HK-2 (cell line): ENCODE measurements around the gene NOS1AP.

ENCODE experiments used
- DNase-seq: peaks from one replicate; pipeline ENCODE4 v3.0.0-alpha.2; 2018; ENCODE audit not compliant: unreplicated experiment

NOS1AP gene

GRCh38 chr1:162299018-162299417 lies 229.5 kb downstream of the NOS1AP start:
- DNase-seq = no peak

GRCh38 chr1:162300057-162300917 lies 230.8 kb downstream of the NOS1AP start:
- DNase-seq = no peak

- no peak for DNase-seq
These were observed 232.2 kb downstream of the NOS1AP start for GRCh38 chr1:162301696-162302095.

DNA sequence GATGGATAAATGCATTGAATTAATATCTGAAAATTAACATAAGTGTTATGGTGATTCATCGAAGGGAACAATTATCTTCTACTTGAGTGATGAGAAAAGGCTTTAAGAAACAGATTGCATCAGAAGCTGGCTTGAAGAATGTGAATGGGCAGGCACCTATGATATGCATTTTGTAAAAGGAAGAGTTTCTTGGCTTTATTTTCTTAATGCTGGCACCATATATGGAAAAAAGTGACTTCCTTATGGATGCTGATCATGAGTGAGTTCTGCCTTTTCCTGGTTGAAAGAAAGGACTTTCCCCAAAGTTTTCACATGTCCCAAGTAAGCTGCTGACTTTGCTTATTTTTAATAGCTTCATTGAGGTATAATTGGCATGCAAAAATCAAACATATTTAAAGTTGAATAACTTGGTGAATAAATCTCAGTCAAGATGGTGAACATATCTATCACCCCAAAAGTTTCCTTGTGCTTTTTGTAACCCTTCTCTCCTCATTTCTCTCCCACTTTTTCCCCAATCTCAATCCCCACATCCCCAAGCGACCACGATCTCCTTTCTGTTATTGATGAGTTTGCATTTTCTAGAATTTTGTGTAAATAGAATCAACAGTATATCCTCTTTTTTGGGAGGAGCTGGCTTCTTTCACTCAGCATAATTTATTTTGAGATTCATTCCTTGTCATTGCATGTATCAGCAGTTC lies 233.0 kb downstream of the NOS1AP start:
- DNase-seq = no peak

- DNase-seq = no peak
These were observed 233.5 kb downstream of the NOS1AP start for GRCh38 chr1:162303004-162303344.

- no peak for DNase-seq
These were observed 235.2 kb downstream of the NOS1AP start for GRCh38 chr1:162304736-162305135.

GRCh38 chr1:162305969-162306368 lies 236.5 kb downstream of the NOS1AP start:
- DNase-seq = peak; percentile 8

GRCh38 chr1:162310337-162310736 lies 240.8 kb downstream of the NOS1AP start:
- no peak for DNase-seq

- DNase-seq = no peak
These were observed 244.7 kb downstream of the NOS1AP start for GRCh38 chr1:162314206-162314605.

DNA sequence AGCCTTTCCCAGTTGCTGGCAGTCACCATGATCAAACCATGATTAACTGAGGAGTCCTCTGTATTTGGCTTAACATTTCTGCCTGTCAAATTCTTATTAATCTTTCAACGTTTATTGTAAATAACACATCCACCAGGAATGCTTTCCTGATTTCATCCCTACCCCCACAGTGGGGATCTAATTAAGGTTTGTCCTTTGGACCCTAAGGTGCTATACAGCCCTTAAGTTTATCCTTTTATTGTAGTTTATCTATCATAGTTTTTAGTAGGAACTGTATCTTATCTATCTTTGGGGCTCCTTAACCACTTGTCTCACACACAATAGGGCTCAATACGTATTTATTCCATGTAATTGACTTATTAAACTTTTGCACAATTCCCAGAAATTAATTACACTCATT lies 246.2 kb downstream of the NOS1AP start:
- no peak for DNase-seq

GRCh38 chr1:162316187-162316586 lies 246.7 kb downstream of the NOS1AP start:
- no peak for DNase-seq

DNA sequence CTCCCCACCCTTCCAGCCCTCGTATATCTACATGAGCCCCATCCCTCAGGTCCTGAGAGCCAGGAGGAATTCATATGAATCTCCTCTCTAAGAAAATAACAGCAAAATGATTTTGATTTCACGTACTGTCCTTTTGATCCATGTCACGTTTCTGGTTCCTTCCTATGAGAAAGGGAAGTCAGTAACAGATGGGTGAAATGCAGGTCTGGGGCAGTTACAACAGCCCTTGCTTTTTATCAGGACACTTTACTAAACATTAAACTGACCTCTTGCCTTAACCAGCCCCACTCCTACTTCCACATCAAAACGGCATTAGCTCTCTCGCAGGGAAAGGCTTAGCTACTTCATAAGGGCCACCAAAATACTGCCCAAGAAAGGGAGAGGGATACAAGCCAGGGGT lies 248.1 kb downstream of the NOS1AP start:
- no peak for DNase-seq

DNA sequence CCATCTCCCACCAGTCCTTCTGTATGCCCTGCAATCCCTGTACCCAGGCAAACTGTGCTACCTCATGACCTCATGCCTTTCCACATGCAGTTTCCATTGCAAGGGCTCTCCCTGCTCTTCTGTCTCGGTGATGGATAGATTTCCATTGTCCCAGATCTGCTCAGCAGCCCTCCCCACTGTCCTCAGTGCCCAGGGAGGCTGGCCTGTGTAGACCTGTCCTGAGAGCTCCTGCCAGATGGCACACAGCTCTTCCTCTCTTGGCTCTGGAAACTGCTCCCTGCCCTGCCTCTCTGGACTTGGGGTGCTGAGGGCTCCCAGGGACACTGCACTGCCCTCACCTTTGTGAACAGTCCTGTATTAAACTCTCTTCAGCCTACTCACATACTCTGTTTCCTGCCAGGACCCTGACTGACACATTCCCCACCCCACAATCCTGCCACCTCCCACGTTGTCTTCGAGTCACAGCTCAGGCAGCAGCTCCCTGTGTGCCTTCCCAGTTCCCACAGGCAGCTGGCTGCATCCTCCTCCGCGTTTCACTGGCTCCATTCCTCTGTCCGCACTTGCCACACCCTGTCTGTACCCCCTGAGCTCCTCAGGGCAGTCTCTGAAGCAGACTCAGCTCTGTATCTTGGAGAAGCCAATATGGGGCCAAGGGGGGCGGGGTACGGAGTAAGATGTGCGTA lies 250.1 kb downstream of the NOS1AP start:
- no peak for DNase-seq

GRCh38 chr1:162321809-162322422 lies 252.4 kb downstream of the NOS1AP start:
- DNase-seq = no peak

GRCh38 chr1:162323023-162323422 lies 253.5 kb downstream of the NOS1AP start:
- no peak for DNase-seq

GRCh38 chr1:162324396-162324795 lies 254.9 kb downstream of the NOS1AP start:
- DNase-seq = no peak

DNA sequence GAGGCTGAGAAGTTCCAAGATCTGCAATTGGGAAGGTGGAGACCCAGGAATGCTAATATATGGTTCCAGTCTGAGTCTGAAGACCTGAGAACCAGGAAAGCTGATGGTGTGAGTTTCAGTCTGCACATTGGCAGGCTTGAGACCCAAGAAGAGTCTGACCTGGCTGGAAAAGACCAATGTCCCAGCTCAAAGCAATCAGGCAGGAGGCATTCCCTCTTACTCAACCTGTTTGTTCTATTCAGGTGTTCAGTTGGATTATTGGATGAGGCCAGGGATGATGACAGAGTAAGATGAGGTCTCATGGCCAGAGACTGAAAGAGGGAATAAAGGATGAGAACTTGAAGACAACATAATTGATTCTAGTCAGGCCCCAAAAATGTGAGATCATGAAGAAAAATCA lies 257.1 kb downstream of the NOS1AP start:
- DNase-seq = no peak

DNA sequence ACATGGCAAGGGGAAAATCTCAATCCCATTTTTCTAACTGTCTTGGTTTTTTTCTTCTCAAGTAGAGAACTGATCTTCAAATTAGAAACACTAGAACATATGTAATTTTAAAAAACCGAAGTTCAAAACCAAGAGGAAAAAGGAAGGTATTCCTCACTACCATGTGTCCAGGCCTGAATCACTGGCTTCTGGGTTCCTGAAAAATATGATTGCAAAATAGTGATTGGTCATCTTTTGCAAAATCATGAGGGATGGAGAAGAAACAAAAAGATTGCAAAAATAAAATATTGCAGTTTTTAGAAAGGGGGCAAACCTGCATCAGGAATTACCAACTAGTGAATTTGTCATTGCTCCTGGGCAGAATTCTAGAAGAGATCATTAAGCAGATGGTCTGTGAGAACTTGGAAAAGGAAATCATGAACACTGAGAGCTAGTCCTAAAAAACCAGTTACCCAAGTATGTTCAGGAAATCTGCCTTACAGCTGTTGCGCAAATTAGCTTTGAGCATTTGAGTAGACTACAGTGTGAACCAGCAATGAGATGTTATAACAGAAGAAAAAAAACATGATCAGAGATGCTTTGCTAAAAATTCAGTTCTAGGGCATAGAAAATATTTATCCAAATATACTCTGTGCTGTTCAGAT lies 257.8 kb downstream of the NOS1AP start:
- no peak for DNase-seq

- no peak for DNase-seq
These were observed 258.3 kb downstream of the NOS1AP start for GRCh38 chr1:162327788-162328165.

DNA sequence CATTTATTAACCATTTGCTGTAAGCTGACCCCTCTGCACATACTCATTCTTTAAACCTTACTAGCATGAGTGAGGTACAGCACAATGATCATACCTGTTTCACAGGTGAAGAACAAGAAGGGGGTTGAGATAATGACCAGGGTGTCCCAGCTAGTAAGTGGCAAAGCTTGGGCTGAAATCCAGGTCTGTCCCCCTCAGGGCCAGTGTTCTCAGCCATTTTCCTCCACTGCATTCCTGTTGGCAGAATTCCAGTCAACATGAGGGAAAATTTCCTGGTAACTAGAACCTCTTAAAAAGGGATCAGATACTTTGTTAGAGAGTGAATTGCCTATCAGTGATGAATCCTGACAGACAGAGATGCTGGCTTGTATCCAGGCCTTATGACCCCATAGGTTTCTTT lies 259.0 kb downstream of the NOS1AP start:
- no peak for DNase-seq

DNA sequence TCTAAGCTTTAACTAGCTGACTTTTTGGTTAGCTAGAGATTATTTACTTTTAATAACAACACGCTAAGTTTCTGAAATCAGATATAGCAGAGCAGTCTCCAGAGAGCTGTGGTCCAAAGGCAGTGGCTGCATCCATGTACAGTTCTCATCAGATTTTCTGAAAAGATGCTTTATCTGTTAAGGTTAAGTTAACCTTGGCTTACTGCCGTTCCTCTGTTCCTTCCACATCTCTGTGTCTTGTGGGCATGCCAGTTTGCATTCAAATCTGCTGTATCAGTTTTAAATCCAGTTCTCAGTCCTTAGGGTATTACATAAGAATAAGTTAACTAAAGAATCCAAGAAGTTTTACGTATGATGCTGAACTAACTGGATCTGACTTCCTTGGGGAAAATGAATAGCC lies 260.3 kb downstream of the NOS1AP start:
- no peak for DNase-seq

GRCh38 chr1:162333991-162334390 lies 264.5 kb downstream of the NOS1AP start:
- DNase-seq = no peak
